MCF 10A (cell line): ENCODE data around the gene BMP6. TPM values are rescaled to one million over a fixed set of nuclear protein-coding genes. Genes with fewer than 3 reads are reported as not detected.

Source experiments
- BruUV-seq: library from RNA; stranded (reverse); fragments of 400-500 nt; replicated peaks from 2 replicates; lab custom pipeline; 2021; lab: Mats Ljungman, UMichigan
- CTCF ChIA-PET: fragments of 300-600 bp; sonication (Branson Sonifier 250); formaldehyde crosslinking; extraction: SDS; loops from one replicate; lab custom pipeline; 2021; ENCODE audit warnings: antibody characterized with exemption, inconsistent platforms; lab: Yijun Ruan, JAX
- POLR2A ChIA-PET: fragments of 300-600, 350-650 bp; sonication (Branson Sonifier 250); formaldehyde crosslinking; extraction: SDS; loops from one replicate; lab custom pipeline; 2020; ENCODE audit warnings: antibody characterized with exemption, inconsistent platforms; lab: Yijun Ruan, JAX
- DNase-seq: peaks from one replicate; pipeline ENCODE4 v3.0.0-alpha.2; 2018; ENCODE audit not compliant: unreplicated experiment
- H3K27ac Mint-ChIP-seq: one replicate; pipeline ENCODE4 v1.8.0; 2022; ENCODE audit warnings: mild to moderate bottlenecking, low read depth, mixed read lengths; ENCODE audit not compliant: unreplicated experiment
- H3K27me3 Mint-ChIP-seq: one replicate; pipeline ENCODE4 v1.8.0; 2022; ENCODE audit warnings: mixed read lengths; ENCODE audit not compliant: insufficient read depth, unreplicated experiment
- H3K36me3 Mint-ChIP-seq: one replicate; pipeline ENCODE4 v1.8.0; 2022; ENCODE audit warnings: mild to moderate bottlenecking, moderate library complexity, mixed read lengths; ENCODE audit not compliant: insufficient read depth, unreplicated experiment
- H3K4me1 Mint-ChIP-seq: one replicate; pipeline ENCODE4 v1.8.0; 2022; ENCODE audit warnings: mixed read lengths; ENCODE audit not compliant: insufficient read depth, unreplicated experiment
- H3K4me3 Mint-ChIP-seq: one replicate; pipeline ENCODE4 v1.8.0; 2022; ENCODE audit warnings: mild to moderate bottlenecking, moderate library complexity, mixed read lengths; ENCODE audit not compliant: unreplicated experiment
- H3K9me3 Mint-ChIP-seq: one replicate; pipeline ENCODE4 v1.8.0; 2022; ENCODE audit warnings: mixed read lengths; ENCODE audit not compliant: unreplicated experiment
- CTCF ChIP-seq: fragments of 200-600 bp; IDR thresholded peaks from one replicate; pipeline ENCODE4 v1.8.0; 2022; ENCODE audit warnings: antibody characterized with exemption, mild to moderate bottlenecking; ENCODE audit not compliant: unreplicated experiment
- intact Hi-C: fragments of 100-400 bp; cut with micrococcal nuclease; formaldehyde crosslinking; loops from 2 replicates; pipeline ENCODE4 v1.14.1; 2022
- total RNA-seq: library from RNA; stranded (reverse); gene quantifications from 2 replicates; pipeline ENCODE4 v1.2.3, GENCODE V29; 2022

Gene BMP6
- total RNA-seq, 1 experiment from 2014 or later = 0.12 TPM

GRCh38 chr6:7703148-7703680 lies 22.7 kb upstream of the BMP6 start:
- no peaks in the 10 kb centered on the region for H3K36me3 Mint-ChIP-seq
- H3K27ac Mint-ChIP-seq = no peak overlapping the region
- peaks cover 7% of the 10 kb centered on the region for H3K9me3 Mint-ChIP-seq
- no peak for DNase-seq
- no peak for TF ChIP-seq CTCF
- no peaks in the 10 kb centered on the region for H3K27me3 Mint-ChIP-seq
- H3K4me3 Mint-ChIP-seq = no peak overlapping the region
- POLR2A ChIA-PET = interaction anchor here (0.7 to 1.0 kb wide), 3 partner anchors 10 to 31 kb away, joined by 3 read pairs; no protein-coding TSS in a partner anchor
- H3K4me1 Mint-ChIP-seq = peaks cover 3% of the 10 kb centered on the region
- CTCF ChIA-PET = interaction anchor here (0.6 kb wide), 3 partner anchors 62 to 271 kb away, joined by 3 to 4 read pairs (median 3); no protein-coding TSS in a partner anchor
- intact Hi-C loops = no loop called here
- BruUV-seq = no TSS peak

GRCh38 chr6:7705483-7705882 lies 20.4 kb upstream of the BMP6 start:
- Mint-ChIP-seq H3K4me1 (no peaks in the 10 kb centered on the region), H3K36me3 (no peaks in the 10 kb centered on the region), H3K4me3 (no peak overlapping the region), H3K27ac (no peak overlapping the region), H3K9me3 (no peaks in the 10 kb centered on the region), H3K27me3 (no peaks in the 10 kb centered on the region)
- no peak for DNase-seq
- no peak for TF ChIP-seq CTCF
- POLR2A ChIA-PET = no interaction called here
- no TSS peak for BruUV-seq
- intact Hi-C loops = no loop called here
- CTCF ChIA-PET = no interaction called here

GRCh38 chr6:7706269-7706668 lies 19.6 kb upstream of the BMP6 start:
- no peaks in the 10 kb centered on the region for H3K36me3 Mint-ChIP-seq
- TF ChIP-seq CTCF = no peak
- no peaks in the 10 kb centered on the region for H3K9me3 Mint-ChIP-seq
- H3K27ac Mint-ChIP-seq = no peak overlapping the region
- intact Hi-C loops = no loop called here
- H3K27me3 Mint-ChIP-seq = no peaks in the 10 kb centered on the region
- no peaks in the 10 kb centered on the region for H3K4me1 Mint-ChIP-seq
- H3K4me3 Mint-ChIP-seq = no peak overlapping the region
- BruUV-seq = no TSS peak
- ChIA-PET CTCF (no interaction called here), POLR2A (no interaction called here)
- no peak for DNase-seq

- Mint-ChIP-seq H3K36me3 (no peaks in the 10 kb centered on the region), H3K9me3 (peaks cover 8% of the 10 kb centered on the region), H3K4me1 (no peaks in the 10 kb centered on the region), H3K27ac (no peak overlapping the region), H3K4me3 (no peak overlapping the region), H3K27me3 (no peaks in the 10 kb centered on the region)
- no TSS peak for BruUV-seq
- intact Hi-C loops = no loop called here
- CTCF ChIA-PET = no interaction called here
- TF ChIP-seq CTCF = no peak
- no peak for DNase-seq
- POLR2A ChIA-PET = no interaction called here
Observed at GRCh38 chr6:7707787-7708186, 18.1 kb upstream of the BMP6 start.
